Prostate gland (tissue), 2 donors: ENCODE results near the gene EPB41L2.

Source experiments
- POLR2AphosphoS5 ChIP-seq: sonication (generic); formaldehyde crosslinking; IDR thresholded peaks from one replicate; pipeline ENCODE4 v1.6.1; 2017; ENCODE audit warnings: antibody characterized with exemption
- TF ChIP-seq, protein P1 (sequence below), 4 experiments: fragments of 200-600 bp in 2 of 4; fragments of 450-650 bp in 2 of 4; sonication (generic) in 2 of 4; IDR thresholded peaks; 1 replicate in 3 of 4; 2 replicates in 1 of 4; pipeline ENCODE4 v1.5.1; 2016 to 2019; ENCODE audit warnings: antibody characterized with exemption in 4 of 4, mild to moderate bottlenecking in 2 of 4, moderate library complexity in 2 of 4

DNA sequence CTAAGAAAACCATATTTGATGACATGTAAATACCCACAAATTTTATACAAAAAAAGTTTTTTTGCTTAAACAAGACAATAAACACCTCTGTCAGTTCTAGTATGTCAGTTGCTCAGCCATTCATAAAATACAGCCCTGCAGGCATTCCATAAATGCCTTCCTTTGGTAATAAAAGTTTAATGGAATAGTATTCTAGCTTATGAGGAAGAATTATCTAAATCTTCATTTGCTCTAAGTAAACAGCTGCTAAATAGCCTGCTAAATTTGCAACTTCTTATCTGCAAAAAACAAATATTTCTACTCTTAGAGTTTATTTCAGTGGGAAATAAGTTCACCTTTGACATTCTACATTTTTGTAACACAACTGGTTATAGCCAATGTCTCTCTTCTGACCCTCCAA lies 127.1 kb downstream of the EPB41L2 start:
- no peak for TF ChIP-seq POLR2AphosphoS5
- TF ChIP-seq, protein P1, sequence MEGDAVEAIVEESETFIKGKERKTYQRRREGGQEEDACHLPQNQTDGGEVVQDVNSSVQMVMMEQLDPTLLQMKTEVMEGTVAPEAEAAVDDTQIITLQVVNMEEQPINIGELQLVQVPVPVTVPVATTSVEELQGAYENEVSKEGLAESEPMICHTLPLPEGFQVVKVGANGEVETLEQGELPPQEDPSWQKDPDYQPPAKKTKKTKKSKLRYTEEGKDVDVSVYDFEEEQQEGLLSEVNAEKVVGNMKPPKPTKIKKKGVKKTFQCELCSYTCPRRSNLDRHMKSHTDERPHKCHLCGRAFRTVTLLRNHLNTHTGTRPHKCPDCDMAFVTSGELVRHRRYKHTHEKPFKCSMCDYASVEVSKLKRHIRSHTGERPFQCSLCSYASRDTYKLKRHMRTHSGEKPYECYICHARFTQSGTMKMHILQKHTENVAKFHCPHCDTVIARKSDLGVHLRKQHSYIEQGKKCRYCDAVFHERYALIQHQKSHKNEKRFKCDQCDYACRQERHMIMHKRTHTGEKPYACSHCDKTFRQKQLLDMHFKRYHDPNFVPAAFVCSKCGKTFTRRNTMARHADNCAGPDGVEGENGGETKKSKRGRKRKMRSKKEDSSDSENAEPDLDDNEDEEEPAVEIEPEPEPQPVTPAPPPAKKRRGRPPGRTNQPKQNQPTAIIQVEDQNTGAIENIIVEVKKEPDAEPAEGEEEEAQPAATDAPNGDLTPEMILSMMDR (IDR thresholded peaks at IDR 0.05) = no peak
